BJ (cell line): ENCODE results near the gene TBL1X. TPM values are rescaled to one million over a fixed set of nuclear protein-coding genes. Genes with fewer than 3 reads are reported as not detected.

Experiments
- CTCF ChIA-PET: fragments of 350-600 bp; formaldehyde crosslinking; extraction: SDS; loops from one replicate; lab custom pipeline; 2021; ENCODE audit warnings: antibody characterized with exemption, inconsistent platforms; lab: Yijun Ruan, JAX
- POLR2A ChIA-PET: fragments of 300-600 bp; sonication (Branson Sonifier 250); formaldehyde crosslinking; extraction: SDS; loops from one replicate; lab custom pipeline; 2021; ENCODE audit warnings: antibody characterized with exemption; lab: Charles Lee
- DNase-seq: peaks from one replicate; pipeline ENCODE4 v3.0.0-alpha.2; 2011; ENCODE audit warnings: low read depth
- H3K27me3 ChIP-seq: 2 replicates; pipeline ENCODE4 v1.6.0; 2011; ENCODE audit warnings: low read length; ENCODE audit not compliant: control insufficient read depth, insufficient read depth
- H3K36me3 ChIP-seq: 2 replicates; pipeline ENCODE4 v1.5.1; 2011; ENCODE audit warnings: low read length; ENCODE audit not compliant: control insufficient read depth, insufficient read depth
- H3K4me3 ChIP-seq: 2 replicates; pipeline ENCODE4 v1.5.1; 2011; ENCODE audit warnings: low read depth, mild to moderate bottlenecking, control low read depth, low read length
- polyA plus RNA-seq: library from polyadenylated mRNA; depleted of rRNA; stranded (reverse); fragments of >200 nt; gene quantifications from 2 replicates; pipeline ENCODE4 v1.2.3, GENCODE V29; 2011
- TF ChIP-seq, protein P1 (sequence below): IDR thresholded peaks from 2 replicates; pipeline ENCODE4 v1.5.1; 2011; ENCODE audit warnings: low read depth, mild to moderate bottlenecking, control low read depth, inconsistent platforms, low read length, moderate library complexity; ENCODE audit not compliant: insufficient read depth

Gene TBL1X
- polyA plus RNA-seq, 1 experiment, result 13.2 TPM

DNA sequence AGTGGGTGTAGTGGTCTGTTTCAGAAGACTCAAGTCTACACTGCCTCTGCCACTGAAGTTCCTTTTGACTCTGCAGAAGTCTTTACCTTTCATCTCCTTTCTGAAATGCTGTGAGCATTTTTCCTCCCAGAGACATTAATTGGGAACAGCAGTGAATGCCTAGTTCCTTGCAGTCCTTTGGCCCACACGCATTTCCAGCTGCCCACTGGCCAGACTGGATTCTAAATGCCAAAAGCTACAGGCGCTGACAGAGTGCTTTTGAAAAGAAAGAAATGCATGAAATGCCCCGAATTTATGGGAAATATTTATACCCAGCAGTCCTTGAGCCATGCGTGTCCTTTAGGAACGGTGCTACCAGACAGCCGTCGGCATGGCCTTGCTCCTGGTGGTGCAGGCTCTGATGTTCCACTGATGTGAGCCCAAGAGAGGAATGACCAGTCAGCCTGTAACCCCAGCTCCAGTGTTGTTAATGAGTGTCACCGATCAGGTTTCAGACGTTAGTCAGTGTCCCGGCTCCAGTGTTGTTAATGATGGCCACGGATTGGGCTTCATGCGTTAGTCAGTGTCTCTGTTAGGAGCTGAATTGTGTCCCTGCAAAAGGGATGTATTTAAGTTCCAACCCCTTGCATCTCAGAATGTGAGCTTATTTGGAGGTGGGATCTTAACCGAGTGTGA is 132.6 kb downstream of the TBL1X start:
- no peaks in the 10 kb centered on the region for H3K27me3 ChIP-seq
- H3K4me3 ChIP-seq, result no peak overlapping the region
- no peaks in the 10 kb centered on the region for H3K36me3 ChIP-seq
- POLR2A ChIA-PET, result no interaction called here
- CTCF ChIA-PET, result no interaction called here
- TF ChIP-seq, protein P1, sequence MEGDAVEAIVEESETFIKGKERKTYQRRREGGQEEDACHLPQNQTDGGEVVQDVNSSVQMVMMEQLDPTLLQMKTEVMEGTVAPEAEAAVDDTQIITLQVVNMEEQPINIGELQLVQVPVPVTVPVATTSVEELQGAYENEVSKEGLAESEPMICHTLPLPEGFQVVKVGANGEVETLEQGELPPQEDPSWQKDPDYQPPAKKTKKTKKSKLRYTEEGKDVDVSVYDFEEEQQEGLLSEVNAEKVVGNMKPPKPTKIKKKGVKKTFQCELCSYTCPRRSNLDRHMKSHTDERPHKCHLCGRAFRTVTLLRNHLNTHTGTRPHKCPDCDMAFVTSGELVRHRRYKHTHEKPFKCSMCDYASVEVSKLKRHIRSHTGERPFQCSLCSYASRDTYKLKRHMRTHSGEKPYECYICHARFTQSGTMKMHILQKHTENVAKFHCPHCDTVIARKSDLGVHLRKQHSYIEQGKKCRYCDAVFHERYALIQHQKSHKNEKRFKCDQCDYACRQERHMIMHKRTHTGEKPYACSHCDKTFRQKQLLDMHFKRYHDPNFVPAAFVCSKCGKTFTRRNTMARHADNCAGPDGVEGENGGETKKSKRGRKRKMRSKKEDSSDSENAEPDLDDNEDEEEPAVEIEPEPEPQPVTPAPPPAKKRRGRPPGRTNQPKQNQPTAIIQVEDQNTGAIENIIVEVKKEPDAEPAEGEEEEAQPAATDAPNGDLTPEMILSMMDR, result no peak
- no peak for DNase-seq

- TF ChIP-seq, protein P1, result no peak
- CTCF ChIA-PET, result no interaction called here
- DNase-seq, result no peak
- POLR2A ChIA-PET, result no interaction called here
- Histone ChIP-seq H3K27me3 (no peaks in the 10 kb centered on the region), H3K36me3 (no peaks in the 10 kb centered on the region), H3K4me3 (no peak overlapping the region)
Observed at GRCh38 chrX:9598344-9598743, 133.5 kb downstream of the TBL1X start.

DNA sequence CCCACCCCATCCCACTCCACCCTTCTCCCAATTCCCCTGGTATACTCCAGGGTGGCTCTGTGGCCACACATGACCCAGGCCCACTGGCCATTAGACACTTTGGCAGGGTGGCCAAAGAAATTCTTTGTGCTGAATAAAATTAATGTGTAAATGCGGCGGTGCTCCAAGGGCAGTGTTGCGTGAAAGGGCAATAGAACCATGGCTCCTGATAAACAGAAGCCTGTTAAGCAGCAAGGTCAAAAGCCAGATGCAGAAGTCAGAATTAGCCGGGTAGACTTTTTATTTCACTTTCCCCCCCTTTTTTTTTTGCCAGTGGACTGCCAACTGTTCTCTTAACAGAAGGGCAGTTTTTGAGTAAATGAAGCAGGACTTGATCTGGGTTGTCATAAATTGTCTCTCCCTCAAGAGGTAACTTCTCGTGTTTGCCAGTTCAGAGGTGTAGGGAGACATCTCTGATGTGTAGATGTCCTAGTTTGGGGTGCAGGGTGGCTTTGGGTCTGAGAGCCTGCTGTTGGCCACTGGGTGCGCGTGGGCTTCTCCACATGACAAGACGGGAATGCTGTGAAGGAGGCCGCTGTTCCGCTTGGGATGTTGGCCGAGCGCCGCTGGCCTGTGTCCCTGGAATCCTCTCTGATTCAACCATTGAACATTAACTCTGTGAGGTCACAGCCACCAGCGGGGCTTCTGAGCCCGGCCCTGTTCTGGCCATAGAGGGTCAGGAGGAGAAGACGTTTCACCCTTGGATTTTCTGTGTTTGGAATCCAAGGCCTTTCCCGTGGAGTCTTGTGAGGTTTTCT is 139.5 kb downstream of the TBL1X start:
- no peak for DNase-seq

GRCh38 chrX:9604908-9605306 is 140.0 kb downstream of the TBL1X start:
- POLR2A ChIA-PET, result no interaction called here
- Histone ChIP-seq H3K4me3 (no peak overlapping the region), H3K27me3 (no peaks in the 10 kb centered on the region), H3K36me3 (no peaks in the 10 kb centered on the region)
- no peak for DNase-seq
- CTCF ChIA-PET, result no interaction called here
- TF ChIP-seq, protein P1, result no peak

More for the DNA sequence above, 139.5 kb downstream of the TBL1X start:
- POLR2A ChIA-PET, result no interaction called here
- TF ChIP-seq, protein P1, result no peak
- H3K27me3 ChIP-seq, result no peaks in the 10 kb centered on the region
- H3K36me3 ChIP-seq, result no peaks in the 10 kb centered on the region
- no peak overlapping the region for H3K4me3 ChIP-seq
- CTCF ChIA-PET, result no interaction called here

DNA sequence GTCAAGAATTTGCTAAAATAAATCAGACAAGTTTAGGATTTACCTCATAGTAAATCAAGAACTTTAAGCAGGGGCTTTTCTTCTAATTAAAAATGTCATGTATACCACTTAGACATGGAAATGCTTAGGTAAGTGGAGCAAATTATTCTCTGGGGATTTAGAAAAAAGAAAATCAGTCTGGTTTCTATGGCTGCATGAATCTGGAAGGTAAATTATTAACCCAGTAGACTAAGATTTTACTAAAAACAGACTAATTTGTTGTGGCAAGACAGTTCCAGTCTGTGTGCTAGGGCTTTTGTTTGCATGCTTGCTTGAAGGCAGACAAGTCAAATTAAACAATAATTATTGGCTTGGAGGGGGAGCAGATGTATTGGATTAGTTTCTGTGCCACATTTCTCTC is 140.6 kb downstream of the TBL1X start:
- POLR2A ChIA-PET, result no interaction called here
- H3K36me3 ChIP-seq, result no peaks in the 10 kb centered on the region
- no peak for DNase-seq
- CTCF ChIA-PET, result no interaction called here
- H3K27me3 ChIP-seq, result no peaks in the 10 kb centered on the region
- TF ChIP-seq, protein P1, result no peak
- H3K4me3 ChIP-seq, result no peak overlapping the region
